Tibial nerve (tissue), 4 donors: ENCODE data around the gene ZNF213. TPM values are rescaled to one million over a fixed set of nuclear protein-coding genes. Genes with fewer than 3 reads are reported as not detected.
"Not testable (repeated sequence)": the region's sequence is repeated elsewhere in the genome, so short reads cannot be mapped to it uniquely, and the experiment has no call there.

Experiments used
- DNase-seq, 2 donors: peaks; one replicate each; pipeline ENCODE4 v3.0.0-alpha.2; 2019; ENCODE audit warnings: low spot score in 2 of 2
- H3K27ac ChIP-seq, 4 donors: fragments of 200-600 bp; sonication (generic) in 3 of 4; one replicate each; pipeline ENCODE4 v1.5.1; 2017 to 2019; ENCODE audit warnings: mild to moderate bottlenecking in 1 of 4
- H3K27me3 ChIP-seq, 2 donors: fragments of 200-600 bp; sonication (generic) in 1 of 2; one replicate each; pipeline versions ENCODE4 v1.5.1 to v1.6.0; 2017 to 2019
- H3K36me3 ChIP-seq, 3 donors: fragments of 200-600 bp; sonication (generic); one replicate each; pipeline ENCODE4 v1.5.1; 2018 to 2019
- H3K4me1 ChIP-seq, 4 donors: fragments of 200-600 bp; sonication (generic) in 3 of 4; one replicate each; pipeline ENCODE4 v1.5.1; 2017 to 2019
- H3K4me3 ChIP-seq, 4 donors: fragments of 200-600 bp; sonication (generic) in 3 of 4; one replicate each; pipeline ENCODE4 v1.5.1; 2017 to 2019; ENCODE audit warnings: mild to moderate bottlenecking in 1 of 4, moderate library complexity in 1 of 4
- H3K9me3 ChIP-seq, 4 donors: fragments of 200-600 bp; sonication (generic) in 3 of 4; one replicate each; pipeline ENCODE4 v1.5.1; 2017 to 2019
- CTCF ChIP-seq, 5 experiments: fragments of 200-600 bp in 3 of 5; fragments of 450-650 bp in 2 of 5; sonication (generic) in 3 of 5; IDR thresholded peaks; one replicate each; pipeline ENCODE4 v1.5.1; 2016 to 2019; ENCODE audit warnings: antibody characterized with exemption in 5 of 5, mild to moderate bottlenecking in 3 of 5, moderate library complexity in 2 of 5
- EP300 ChIP-seq, 2 donors: sonication (generic); formaldehyde crosslinking; IDR thresholded peaks; one replicate each; pipeline ENCODE4 v1.6.1; 2017; ENCODE audit warnings: antibody characterized with exemption in 2 of 2, mild to moderate bottlenecking in 1 of 2
- POLR2A ChIP-seq, 2 donors: fragments of 450-650 bp; IDR thresholded peaks; one replicate each; pipeline ENCODE4 v1.6.1; 2017; ENCODE audit warnings: antibody characterized with exemption in 2 of 2, mild to moderate bottlenecking in 2 of 2, moderate library complexity in 2 of 2
- WGBS, 2 donors: methylation state at CpG; one replicate each; pipeline ENCODE4 v1.1.5; 2018; 5-methylcytosine and 5-hydroxymethylcytosine counted together
- total RNA-seq, 4 donors: library from RNA; depleted of rRNA; stranded (reverse); fragments of >200 nt; gene quantifications; one replicate each; pipeline ENCODE4 v1.1.0, GENCODE V29; 2016

The ZNF213 gene
- total RNA-seq, 4 donors from 2014 or later = 7.7 to 17.1 (median 8.9) TPM

GRCh38 chr16:3137267-3137666 is 2.4 kb downstream of the ZNF213 start:
- Histone ChIP-seq H3K4me1 (peaks cover 0 to 38% (median 10%) of the 10 kb centered on the region in 4 donors), H3K27ac (no peak overlapping the region), H3K9me3 (no peaks in the 10 kb centered on the region), H3K27me3 (no peaks in the 10 kb centered on the region), H3K36me3 (peaks cover 0 to 54% (median 0%) of the 10 kb centered on the region in 3 donors), H3K4me3 (no peak overlapping the region)
- no peak for DNase-seq
- TF ChIP-seq CTCF (IDR thresholded peaks at IDR 0.05) (no peak), POLR2A (IDR thresholded peaks at IDR 0.05) (no peak), EP300 (IDR thresholded peaks at IDR 0.05) (no peak)
- 92 to 94% methylated on average over 7 to 13 of the region's 13 CpGs for WGBS, 2 donors

GRCh38 chr16:3138342-3138741 is 3.5 kb downstream of the ZNF213 start:
- Histone ChIP-seq H3K27me3 (no peaks in the 10 kb centered on the region), H3K4me3 (no peak overlapping the region), H3K27ac (no peak overlapping the region), H3K4me1 (peaks cover 0 to 33% (median 10%) of the 10 kb centered on the region in 4 donors), H3K36me3 (peaks cover 0 to 65% (median 0%) of the 10 kb centered on the region in 3 donors), H3K9me3 (no peaks in the 10 kb centered on the region)
- 82 to 85% methylated on average over 15 to 20 of the region's 21 CpGs for WGBS, 2 donors
- DNase-seq = no peak
- TF ChIP-seq POLR2A (IDR thresholded peaks at IDR 0.05) (no peak), CTCF (IDR thresholded peaks at IDR 0.05) (no peak), EP300 (IDR thresholded peaks at IDR 0.05) (no peak)

- Histone ChIP-seq H3K4me1 (peaks cover 0 to 27% (median 8%) of the 10 kb centered on the region in 4 donors), H3K4me3 (no peak overlapping the region), H3K27ac (no peak overlapping the region), H3K9me3 (no peaks in the 10 kb centered on the region), H3K27me3 (no peaks in the 10 kb centered on the region), H3K36me3 (peaks cover 0 to 65% (median 0%) of the 10 kb centered on the region in 3 donors)
- TF ChIP-seq EP300 (IDR thresholded peaks at IDR 0.05) (no peak), CTCF (IDR thresholded peaks at IDR 0.05) (no peak), POLR2A (IDR thresholded peaks at IDR 0.05) (no peak)
- DNase-seq = no peak
- WGBS, 2 donors = 88 to 95% methylated on average over 14 of the region's 14 CpGs
Observed at GRCh38 chr16:3138823-3139426, 4.1 kb downstream of the ZNF213 start.

- 89 to 93% methylated on average over 9 of the region's 9 CpGs for WGBS, 2 donors
- Histone ChIP-seq H3K4me1 (peaks cover 0 to 23% (median 6%) of the 10 kb centered on the region in 4 donors), H3K36me3 (peaks cover 0 to 65% (median 0%) of the 10 kb centered on the region in 3 donors)
- not testable (repeated sequence) for DNase-seq, H3K9me3 ChIP-seq, H3K27ac ChIP-seq, H3K27me3 ChIP-seq, H3K4me3 ChIP-seq
Observed at GRCh38 chr16:3139561-3139960, 4.7 kb downstream of the ZNF213 start.

GRCh38 chr16:3140603-3141427 is 6.0 kb downstream of the ZNF213 start:
- Histone ChIP-seq H3K27me3 (no peaks in the 10 kb centered on the region), H3K27ac (no peak overlapping the region), H3K4me3 (no peak overlapping the region), H3K36me3 (peaks cover 0 to 65% (median 0%) of the 10 kb centered on the region in 3 donors), H3K9me3 (no peaks in the 10 kb centered on the region), H3K4me1 (peaks cover 0 to 19% (median 4%) of the 10 kb centered on the region in 4 donors)
- no peak for DNase-seq
- WGBS, 2 donors = 94 to 95% methylated on average over 59 to 65 of the region's 69 CpGs
- TF ChIP-seq EP300 (IDR thresholded peaks at IDR 0.05) (no peak), CTCF (IDR thresholded peaks at IDR 0.05) (no peak), POLR2A (IDR thresholded peaks at IDR 0.05) (no peak)
